Osteoblast (primary cell): ENCODE results near the gene IFNGR2. TPM values are rescaled to one million over a fixed set of nuclear protein-coding genes. Genes with fewer than 3 reads are reported as not detected.
"Not testable (repeated sequence)": the region's sequence is repeated elsewhere in the genome, so short reads cannot be mapped to it uniquely, and the experiment has no call there.

Source experiments
- DNase-seq: peaks from one replicate; pipeline ENCODE4 v3.0.0; 2011; ENCODE audit warnings: low spot score, mixed read lengths; ENCODE audit not compliant: insufficient read length; ENCODE audit errors: missing footprints
- H2AFZ ChIP-seq: 2 replicates; pipeline ENCODE4 v1.6.0; 2011; ENCODE audit warnings: mild to moderate bottlenecking, low read length
- H3K27ac ChIP-seq: 2 replicates; pipeline ENCODE4 v1.5.1; 2011; ENCODE audit warnings: mild to moderate bottlenecking, low read depth, low read length, moderate library complexity
- H3K27me3 ChIP-seq: 2 replicates; pipeline ENCODE4 v1.6.0; 2012; ENCODE audit warnings: mild to moderate bottlenecking, control low read depth, inconsistent platforms, low read length, moderate library complexity; ENCODE audit not compliant: insufficient read depth
- H3K36me3 ChIP-seq: 2 replicates; pipeline ENCODE4 v1.5.1; 2011; ENCODE audit warnings: mild to moderate bottlenecking, low read length, control low read depth, moderate library complexity; ENCODE audit not compliant: insufficient read depth
- H3K4me1 ChIP-seq: 2 replicates; pipeline ENCODE4 v1.5.1; 2011; ENCODE audit warnings: mild to moderate bottlenecking, low read length, control low read depth, moderate library complexity; ENCODE audit not compliant: insufficient read depth
- H3K4me2 ChIP-seq: 2 replicates; pipeline ENCODE4 v1.6.0; 2011; ENCODE audit warnings: mild to moderate bottlenecking, low read length; ENCODE audit not compliant: insufficient read depth
- H3K4me3 ChIP-seq: fragments of 200-600 bp; sonication (generic); 3 replicates; pipeline ENCODE4 v1.5.1; 2012; ENCODE audit warnings: mild to moderate bottlenecking, low read length, inconsistent platforms; ENCODE audit not compliant: insufficient read depth
- H3K79me2 ChIP-seq: 2 replicates; pipeline ENCODE4 v1.6.0; 2012; ENCODE audit warnings: mild to moderate bottlenecking, low read length, control low read depth, inconsistent platforms; ENCODE audit not compliant: insufficient read depth
- H3K9me3 ChIP-seq: 2 replicates; pipeline ENCODE4 v1.5.1; 2011; ENCODE audit warnings: low read depth, low read length, control low read depth
- H4K20me1 ChIP-seq: 2 replicates; pipeline ENCODE4 v1.6.0; 2012; ENCODE audit warnings: mild to moderate bottlenecking, low read length, control low read depth; ENCODE audit not compliant: insufficient read depth
- CTCF ChIP-seq: IDR thresholded peaks from 2 replicates; pipeline ENCODE4 v1.5.1; 2011; ENCODE audit warnings: mild to moderate bottlenecking, low read depth, low read length, moderate library complexity; ENCODE audit errors: extremely low read depth
- total RNA-seq: library from RNA; depleted of rRNA; stranded (reverse); fragments of >200 nt; gene quantifications from 2 replicates; pipeline ENCODE4 v1.2.3, GENCODE V29; 2012

IFNGR2 gene
- total RNA-seq, 1 donor = 60.1 TPM

- no peaks in the 10 kb centered on the region for H3K9me3 ChIP-seq
- no peak for TF ChIP-seq CTCF
- H3K4me2 ChIP-seq = peak overlapping the region; percentile 33
- peaks cover 12% of the 10 kb centered on the region for H3K4me1 ChIP-seq
- H3K4me3 ChIP-seq = no peak overlapping the region
- H3K27me3 ChIP-seq = no peaks in the 10 kb centered on the region
- DNase-seq = peak; percentile 74
- H3K79me2 ChIP-seq = no peaks in the 10 kb centered on the region
- H3K27ac ChIP-seq = peak overlapping the region; percentile 32
- H3K36me3 ChIP-seq = peaks cover 24% of the 10 kb centered on the region
- H4K20me1 ChIP-seq = no peaks in the 10 kb centered on the region
- H2AFZ ChIP-seq = no peak overlapping the region
These were observed 38.6 kb downstream of the IFNGR2 start for GRCh38 chr21:33441489-33442477.

GRCh38 chr21:33443194-33443593, 40.0 kb downstream of the IFNGR2 start:
- Histone ChIP-seq H3K4me3 (no peak overlapping the region), H3K27ac (no peak overlapping the region), H3K9me3 (no peaks in the 10 kb centered on the region), H3K79me2 (no peaks in the 10 kb centered on the region), H3K27me3 (no peaks in the 10 kb centered on the region), H2AFZ (no peak overlapping the region), H4K20me1 (no peaks in the 10 kb centered on the region), H3K4me2 (no peak overlapping the region), H3K36me3 (peaks cover 13% of the 10 kb centered on the region), H3K4me1 (peaks cover 12% of the 10 kb centered on the region)
- DNase-seq = no peak
- no peak for TF ChIP-seq CTCF

GRCh38 chr21:33444499-33444898, 41.3 kb downstream of the IFNGR2 start:
- Histone ChIP-seq H3K9me3 (no peaks in the 10 kb centered on the region), H3K27ac (no peak overlapping the region), H3K4me2 (no peak overlapping the region), H3K4me1 (peaks cover 12% of the 10 kb centered on the region), H3K4me3 (no peak overlapping the region), H3K36me3 (peaks cover 5% of the 10 kb centered on the region), H3K27me3 (no peaks in the 10 kb centered on the region), H3K79me2 (no peaks in the 10 kb centered on the region), H4K20me1 (no peaks in the 10 kb centered on the region), H2AFZ (no peak overlapping the region)
- DNase-seq = no peak
- no peak for TF ChIP-seq CTCF

- H3K4me3 ChIP-seq, H3K27me3 ChIP-seq, H3K36me3 ChIP-seq, DNase-seq, H3K27ac ChIP-seq, H4K20me1 ChIP-seq, H3K4me2 ChIP-seq, H3K9me3 ChIP-seq, H2AFZ ChIP-seq, H3K79me2 ChIP-seq: not testable (repeated sequence)
- peaks cover 17% of the 10 kb centered on the region for H3K4me1 ChIP-seq
These were observed 43.4 kb downstream of the IFNGR2 start for GRCh38 chr21:33446620-33447019.
